ENCODE results near the gene MYDGF.

DNA sequence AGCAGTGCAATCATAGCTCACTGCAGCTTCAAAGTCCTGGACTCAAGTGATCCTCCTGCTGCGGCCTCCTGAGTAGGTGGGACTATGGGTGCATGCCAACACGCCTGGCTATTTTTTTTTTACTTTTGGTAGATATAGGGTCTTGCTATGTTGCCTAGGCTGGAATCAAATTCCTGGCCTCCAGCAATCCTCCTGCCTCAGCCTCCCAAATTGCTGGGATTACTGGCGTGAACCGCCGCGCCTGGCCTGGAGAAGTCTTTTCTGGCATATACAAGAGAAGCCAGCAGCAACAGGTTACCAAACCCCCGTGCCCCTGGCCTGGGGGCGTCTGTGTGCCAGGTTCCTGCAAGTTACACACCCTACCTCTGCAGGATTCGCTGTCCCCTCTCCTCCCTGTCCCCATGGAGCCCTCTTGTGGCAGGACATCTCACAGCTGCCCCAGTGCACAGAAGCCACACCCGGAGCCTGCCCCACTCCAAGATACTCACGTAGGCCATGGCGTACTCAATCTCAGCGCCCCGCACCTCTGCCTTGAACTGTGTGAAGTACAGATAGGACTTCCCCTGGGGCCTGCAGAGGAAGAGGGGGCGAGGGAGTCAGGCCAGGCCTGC is 9.9 kb downstream of the MYDGF start:
- no peak for TF ChIP-seq EZH2 (IDR thresholded peaks at IDR 0.05; ENCODE audit: borderline replicate concordance, low read length)
- TF ChIP-seq, protein P1, sequence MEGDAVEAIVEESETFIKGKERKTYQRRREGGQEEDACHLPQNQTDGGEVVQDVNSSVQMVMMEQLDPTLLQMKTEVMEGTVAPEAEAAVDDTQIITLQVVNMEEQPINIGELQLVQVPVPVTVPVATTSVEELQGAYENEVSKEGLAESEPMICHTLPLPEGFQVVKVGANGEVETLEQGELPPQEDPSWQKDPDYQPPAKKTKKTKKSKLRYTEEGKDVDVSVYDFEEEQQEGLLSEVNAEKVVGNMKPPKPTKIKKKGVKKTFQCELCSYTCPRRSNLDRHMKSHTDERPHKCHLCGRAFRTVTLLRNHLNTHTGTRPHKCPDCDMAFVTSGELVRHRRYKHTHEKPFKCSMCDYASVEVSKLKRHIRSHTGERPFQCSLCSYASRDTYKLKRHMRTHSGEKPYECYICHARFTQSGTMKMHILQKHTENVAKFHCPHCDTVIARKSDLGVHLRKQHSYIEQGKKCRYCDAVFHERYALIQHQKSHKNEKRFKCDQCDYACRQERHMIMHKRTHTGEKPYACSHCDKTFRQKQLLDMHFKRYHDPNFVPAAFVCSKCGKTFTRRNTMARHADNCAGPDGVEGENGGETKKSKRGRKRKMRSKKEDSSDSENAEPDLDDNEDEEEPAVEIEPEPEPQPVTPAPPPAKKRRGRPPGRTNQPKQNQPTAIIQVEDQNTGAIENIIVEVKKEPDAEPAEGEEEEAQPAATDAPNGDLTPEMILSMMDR (IDR thresholded peaks at IDR 0.05; ENCODE audit: low read length): peak; percentile 37; the same call in 1 of the 2 replicates

Data from OCI-LY1 (cell line).